ENCODE results near the gene HOGA1.

Gene HOGA1

DNA sequence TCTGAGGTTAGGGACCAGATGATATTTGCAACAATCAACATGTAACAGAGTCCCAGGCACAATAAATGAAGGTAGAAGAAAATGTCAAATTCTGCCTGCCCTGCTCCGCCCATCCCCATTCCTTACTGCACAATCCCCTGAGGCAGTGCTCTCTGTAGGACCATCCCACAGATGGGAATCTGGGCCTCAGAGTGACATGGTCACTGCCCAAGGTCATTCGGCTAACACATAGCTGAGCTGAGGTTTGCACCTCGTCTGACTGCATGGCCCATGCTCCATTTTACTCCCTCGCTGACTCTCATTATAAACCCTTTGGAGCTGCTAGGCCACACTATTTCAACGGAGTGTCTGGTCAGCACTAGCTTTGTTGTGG is 1.2 kb downstream of the HOGA1 start:
- Mint-ChIP-seq H3K27ac (no peak overlapping the region), H3K9me3 (no peaks in the 10 kb centered on the region)

DNA sequence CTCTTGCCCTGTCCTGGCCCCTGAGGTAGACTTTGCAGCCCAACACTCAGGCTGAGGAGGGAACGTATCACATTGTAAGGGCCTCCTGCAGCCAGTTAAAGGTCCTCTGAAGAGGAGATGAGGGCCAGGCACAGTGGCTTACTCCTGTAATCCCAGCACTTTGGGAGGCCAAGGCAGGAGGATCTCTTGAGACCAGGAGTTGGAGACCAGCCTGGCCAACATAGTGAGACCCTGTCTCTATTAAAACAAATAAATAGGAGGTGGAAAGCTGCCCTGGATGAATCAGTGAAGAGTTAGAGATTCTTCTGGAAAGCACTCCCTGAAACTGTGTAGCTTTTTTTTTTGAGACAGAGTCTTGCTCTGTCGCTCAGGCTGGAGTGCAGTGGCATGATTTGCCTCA is 3.0 kb downstream of the HOGA1 start:
- H3K9me3 Mint-ChIP-seq, result no peaks in the 10 kb centered on the region
- H3K27ac Mint-ChIP-seq, result no peak overlapping the region
- no peak overlapping the region for H3K4me3 Mint-ChIP-seq
- no peaks in the 10 kb centered on the region for H3K36me3 Mint-ChIP-seq
- H3K27me3 Mint-ChIP-seq, result no peaks in the 10 kb centered on the region
- no peaks in the 10 kb centered on the region for H3K4me1 Mint-ChIP-seq

More for the DNA sequence above, 1.2 kb downstream of the HOGA1 start:
- Mint-ChIP-seq H3K36me3 (no peaks in the 10 kb centered on the region), H3K27me3 (no peaks in the 10 kb centered on the region), H3K4me3 (no peak overlapping the region), H3K4me1 (no peaks in the 10 kb centered on the region)

DNA sequence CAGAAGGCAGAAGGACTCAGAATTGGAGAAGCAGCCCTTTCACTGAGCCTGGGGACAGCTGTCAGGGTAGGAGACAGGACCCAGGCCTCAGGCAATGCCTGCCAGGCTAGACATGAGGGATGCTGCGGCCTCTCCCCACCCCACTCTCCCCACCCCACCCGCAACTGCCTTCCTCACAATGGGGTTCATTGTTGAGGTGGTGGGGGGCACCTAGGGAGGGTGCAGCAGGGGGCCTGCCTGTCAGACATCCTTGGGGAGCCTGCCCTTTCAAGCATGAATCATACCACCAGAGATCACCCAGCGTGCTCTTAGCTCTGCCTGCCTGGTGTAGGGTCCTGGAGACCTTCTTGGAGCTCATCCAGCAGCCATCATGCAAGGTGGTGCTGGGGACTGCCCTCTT is 5.3 kb downstream of the HOGA1 start, which contains the start of gene C10orf62:
Gene C10orf62 (plus strand): TSS at position 243 of the 400 bp plus-strand sequence. CDS start 177 bp downstream, outside the sequence.
- Mint-ChIP-seq H3K36me3 (no peaks in the 10 kb centered on the region), H3K9me3 (no peaks in the 10 kb centered on the region)

GRCh38 chr10:97590082-97590747 is 6.0 kb downstream of the HOGA1 start:
- Mint-ChIP-seq H3K4me1 (no peaks in the 10 kb centered on the region), H3K36me3 (no peaks in the 10 kb centered on the region), H3K27ac (no peak overlapping the region), H3K4me3 (no peak overlapping the region), H3K9me3 (no peaks in the 10 kb centered on the region), H3K27me3 (no peaks in the 10 kb centered on the region)

More for the DNA sequence above, 5.3 kb downstream of the HOGA1 start, which contains the start of gene C10orf62:
- Mint-ChIP-seq H3K27me3 (no peaks in the 10 kb centered on the region), H3K4me1 (no peaks in the 10 kb centered on the region), H3K27ac (no peak within 1 kb of the TSS), H3K4me3 (no peak within 1 kb of the TSS)

- no peak overlapping the region for H3K27ac Mint-ChIP-seq
- H3K4me1 Mint-ChIP-seq, result no peaks in the 10 kb centered on the region
- no peaks in the 10 kb centered on the region for H3K9me3 Mint-ChIP-seq
- H3K36me3 Mint-ChIP-seq, result no peaks in the 10 kb centered on the region
- H3K27me3 Mint-ChIP-seq, result no peaks in the 10 kb centered on the region
- no peak overlapping the region for H3K4me3 Mint-ChIP-seq
These were observed 6.7 kb downstream of the HOGA1 start for GRCh38 chr10:97590748-97591495.

DNA sequence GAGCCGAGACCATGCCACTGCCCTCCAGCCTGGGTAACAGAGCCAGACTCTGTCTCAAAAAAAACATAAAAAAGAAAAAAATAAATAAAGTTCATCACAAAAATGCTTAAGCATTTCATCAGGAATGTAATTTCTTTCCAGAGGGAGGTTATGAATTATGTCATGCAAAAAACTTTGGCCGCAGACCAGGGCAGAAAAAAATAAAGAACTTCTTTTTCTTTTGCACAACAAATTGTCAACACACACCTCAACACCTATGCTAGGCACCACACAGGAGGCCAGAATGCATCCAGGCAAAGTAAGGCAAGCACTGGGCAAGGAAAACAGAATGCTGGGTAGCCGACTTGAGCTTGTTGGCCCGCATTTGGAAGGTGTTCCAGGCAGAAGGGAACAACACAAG is 9.2 kb downstream of the HOGA1 start:
- Mint-ChIP-seq H3K9me3 (no peaks in the 10 kb centered on the region), H3K27ac (no peak overlapping the region), H3K4me1 (no peaks in the 10 kb centered on the region), H3K27me3 (no peaks in the 10 kb centered on the region), H3K36me3 (no peaks in the 10 kb centered on the region), H3K4me3 (no peak overlapping the region)

DNA sequence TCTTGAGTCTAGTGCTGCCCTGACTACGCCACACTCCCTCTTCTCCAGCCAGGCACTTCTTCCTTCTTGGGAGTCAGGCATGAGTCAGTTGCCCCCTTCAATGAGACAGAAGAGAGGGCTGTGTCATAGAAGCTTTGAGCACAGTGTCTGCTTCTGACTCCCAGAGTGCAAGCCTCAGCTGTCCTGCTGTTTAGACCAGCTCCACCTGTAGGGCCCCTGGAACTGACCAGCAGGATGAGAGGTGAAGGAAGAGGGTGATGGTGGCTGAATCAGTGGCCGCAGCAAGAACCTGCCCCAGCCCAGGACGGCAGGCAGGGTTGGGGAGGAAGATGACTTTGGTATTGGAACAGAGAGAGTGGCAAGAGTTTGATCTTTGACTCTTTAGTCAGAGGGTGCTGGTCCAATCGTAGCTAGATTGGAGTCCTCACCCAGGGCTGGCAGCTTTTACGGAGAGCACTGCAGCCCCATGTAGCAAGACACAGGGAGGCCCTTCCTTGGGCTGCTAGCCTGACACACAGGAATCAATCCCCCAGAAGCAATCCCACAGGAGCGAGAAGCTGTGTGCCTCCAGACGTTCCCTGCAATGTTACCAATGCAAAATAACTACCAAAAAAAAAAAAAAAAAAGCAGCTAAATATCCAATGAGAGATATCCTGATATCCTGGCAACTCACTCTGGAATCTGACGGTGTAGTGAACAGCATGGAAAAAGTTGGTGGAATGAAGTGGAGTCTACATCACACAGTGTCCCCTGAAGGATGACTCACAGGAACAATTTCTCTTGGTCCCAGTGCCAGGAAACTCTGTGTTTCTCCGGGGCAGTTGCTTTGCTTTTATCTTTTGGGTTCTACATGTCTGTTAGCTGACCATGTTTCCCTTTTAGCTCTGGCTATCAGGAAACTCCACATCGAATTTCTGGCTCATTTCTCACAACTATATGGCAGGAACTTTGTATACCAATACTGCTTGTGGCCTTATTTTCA is 12.2 kb downstream of the HOGA1 start:
- no peak overlapping the region for H3K4me3 Mint-ChIP-seq
- H3K27ac Mint-ChIP-seq, result no peak overlapping the region
- H3K36me3 Mint-ChIP-seq, result no peaks in the 10 kb centered on the region
- H3K4me1 Mint-ChIP-seq, result no peaks in the 10 kb centered on the region
- H3K9me3 Mint-ChIP-seq, result no peaks in the 10 kb centered on the region
- H3K27me3 Mint-ChIP-seq, result no peaks in the 10 kb centered on the region

DNA sequence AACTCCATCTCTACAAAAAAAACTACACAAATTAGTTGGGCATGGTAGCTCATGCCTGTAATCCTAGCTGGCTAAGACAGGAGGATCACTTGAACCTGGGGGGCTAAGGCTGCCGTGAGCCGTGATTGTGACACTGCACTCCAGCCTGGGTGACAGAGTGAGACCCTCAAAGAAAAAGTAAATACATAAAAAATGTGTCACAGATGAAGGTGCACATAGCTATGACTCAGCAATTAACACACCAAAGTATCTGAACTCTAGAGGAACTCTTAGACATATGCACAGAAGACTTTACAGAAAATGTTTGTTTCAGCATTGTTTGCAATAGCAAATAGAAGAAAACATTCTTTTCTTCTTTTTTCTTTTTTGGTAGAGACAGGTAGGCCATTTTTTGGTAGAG is 13.6 kb downstream of the HOGA1 start:
- Mint-ChIP-seq H3K27me3 (no peaks in the 10 kb centered on the region), H3K4me1 (no peaks in the 10 kb centered on the region), H3K36me3 (no peaks in the 10 kb centered on the region), H3K27ac (no peak overlapping the region), H3K9me3 (no peaks in the 10 kb centered on the region), H3K4me3 (no peak overlapping the region)

GRCh38 chr10:97598407-97599271 is 14.4 kb downstream of the HOGA1 start:
- Mint-ChIP-seq H3K27me3 (no peaks in the 10 kb centered on the region), H3K4me1 (no peaks in the 10 kb centered on the region), H3K9me3 (no peaks in the 10 kb centered on the region), H3K36me3 (no peaks in the 10 kb centered on the region), H3K4me3 (no peak overlapping the region), H3K27ac (no peak overlapping the region)

DNA sequence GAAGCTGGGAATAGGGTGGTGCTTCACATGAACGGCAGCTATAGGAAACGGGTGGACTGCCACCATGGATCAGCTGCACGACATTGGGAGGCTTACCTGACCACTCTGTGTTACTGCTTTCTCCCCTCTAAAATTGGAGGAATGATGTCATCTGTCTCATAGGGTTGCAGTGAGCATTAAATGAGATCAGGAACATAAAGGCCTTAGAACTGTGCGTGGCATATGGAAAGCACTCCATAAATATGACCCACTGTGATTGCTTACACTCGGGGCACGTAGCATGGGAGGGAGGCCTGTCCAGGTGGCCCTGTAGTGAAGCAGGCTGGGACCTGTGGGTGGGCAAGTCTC is 15.1 kb downstream of the HOGA1 start:
- Mint-ChIP-seq H3K36me3 (no peaks in the 10 kb centered on the region), H3K27ac (no peak overlapping the region), H3K4me1 (no peaks in the 10 kb centered on the region), H3K27me3 (no peaks in the 10 kb centered on the region), H3K9me3 (no peaks in the 10 kb centered on the region), H3K4me3 (no peak overlapping the region)

GRCh38 chr10:97600616-97601015 is 16.4 kb downstream of the HOGA1 start:
- Mint-ChIP-seq H3K4me3 (no peak overlapping the region), H3K27me3 (peaks cover 2% of the 10 kb centered on the region)

GRCh38 chr10:97601268-97602215 is 17.4 kb downstream of the HOGA1 start:
- Mint-ChIP-seq H3K4me3 (no peak overlapping the region), H3K9me3 (no peaks in the 10 kb centered on the region), H3K36me3 (no peaks in the 10 kb centered on the region), H3K27me3 (peaks cover 2% of the 10 kb centered on the region), H3K27ac (no peak overlapping the region), H3K4me1 (no peaks in the 10 kb centered on the region)

More at GRCh38 chr10:97600616-97601015, 16.4 kb downstream of the HOGA1 start:
- H3K9me3 Mint-ChIP-seq, result no peaks in the 10 kb centered on the region
- H3K27ac Mint-ChIP-seq, result no peak overlapping the region
- H3K36me3 Mint-ChIP-seq, result no peaks in the 10 kb centered on the region
- no peaks in the 10 kb centered on the region for H3K4me1 Mint-ChIP-seq

DNA sequence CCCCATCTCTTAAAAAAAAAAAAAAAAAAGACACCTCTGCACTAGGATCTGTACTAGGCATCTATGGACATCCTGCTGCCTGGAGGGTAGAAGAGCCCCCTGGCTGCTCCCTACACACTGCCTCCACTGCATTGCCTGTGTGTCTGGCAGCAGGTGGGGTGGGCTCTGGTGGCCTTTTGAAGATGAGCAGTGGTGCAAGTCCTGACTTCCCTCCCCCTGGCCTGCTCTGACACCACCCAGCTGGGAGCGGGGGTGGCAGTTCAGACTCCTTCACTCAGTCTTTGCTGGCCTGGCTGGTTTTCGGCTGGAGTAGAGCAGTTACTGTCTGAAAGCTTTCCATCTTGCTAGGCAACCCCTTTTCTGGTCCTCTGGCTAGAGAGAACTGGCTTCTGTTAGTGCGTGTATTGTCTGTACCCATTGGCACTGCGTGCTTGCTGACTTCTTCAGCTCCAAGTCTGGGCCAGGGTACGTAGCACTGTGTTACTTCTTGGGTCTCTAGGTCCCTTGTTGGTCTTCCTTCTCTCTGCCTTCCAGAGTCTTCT is 23.0 kb downstream of the HOGA1 start:
- Mint-ChIP-seq H3K27me3 (peaks cover 2% of the 10 kb centered on the region), H3K27ac (no peak overlapping the region), H3K4me1 (no peaks in the 10 kb centered on the region), H3K36me3 (no peaks in the 10 kb centered on the region), H3K9me3 (no peaks in the 10 kb centered on the region), H3K4me3 (no peak overlapping the region)
